NCI-H1092 (cell line): ENCODE data around the gene NFKBIL1.
"Not testable (repeated sequence)": the region's sequence is repeated elsewhere in the genome, so short reads cannot be mapped to it uniquely, and the experiment has no call there.

ENCODE experiments used
- DNase-seq: peaks from one replicate; lab custom pipeline; 2025; lab: John Stamatoyannopoulos, UW

Gene NFKBIL1

GRCh38 chr6:31546958-31547726 lies at the start of gene NFKBIL1:
Gene NFKBIL1, plus strand, starts transcription at chr6:31547608. Its CDS starts 87 bp downstream, at chr6:31547695.
- peak; percentile 88 for DNase-seq

DNA sequence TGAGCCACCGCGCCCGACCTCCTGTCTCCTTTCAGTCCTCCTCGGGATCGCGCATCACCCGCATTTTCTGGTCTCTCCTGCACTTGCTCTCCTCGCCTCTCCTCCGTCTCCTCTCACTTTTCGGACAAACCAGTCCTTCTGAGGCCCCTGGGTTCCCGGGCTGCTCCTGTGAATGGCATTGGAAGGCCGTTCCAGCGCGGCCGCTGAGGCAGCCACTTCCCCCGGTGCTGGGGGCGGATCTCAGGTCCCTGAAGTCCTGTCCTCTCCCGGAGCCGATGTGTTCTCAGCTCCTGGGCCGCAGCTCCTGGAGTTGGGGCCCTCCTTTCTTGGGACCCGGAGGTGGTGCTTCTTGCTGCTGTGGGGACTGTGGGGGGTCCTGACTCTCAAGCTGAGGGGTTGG lies 48.7 kb upstream of the NFKBIL1 start:
- DNase-seq = no peak

DNA sequence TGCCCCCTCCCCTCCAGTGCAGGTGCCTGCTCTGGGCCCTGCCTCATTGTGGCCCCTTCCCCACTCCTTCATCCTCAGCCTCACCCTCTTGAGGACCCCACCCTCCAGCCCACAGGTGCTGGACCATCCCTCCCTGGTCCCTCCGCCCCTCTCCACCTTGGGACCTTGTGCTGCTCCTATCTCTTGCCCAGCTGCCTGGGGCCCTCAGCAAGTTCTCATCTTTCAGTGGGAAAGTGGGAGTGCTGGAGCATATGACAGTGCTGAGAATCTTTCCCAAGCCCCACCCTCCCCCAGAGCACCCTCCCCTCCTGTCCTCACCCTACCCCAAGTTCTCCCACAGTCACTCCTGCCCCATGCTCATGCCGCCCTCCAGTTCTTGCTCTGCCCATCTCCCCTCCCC lies 47.8 kb upstream of the NFKBIL1 start:
- DNase-seq = not testable (repeated sequence)

DNA sequence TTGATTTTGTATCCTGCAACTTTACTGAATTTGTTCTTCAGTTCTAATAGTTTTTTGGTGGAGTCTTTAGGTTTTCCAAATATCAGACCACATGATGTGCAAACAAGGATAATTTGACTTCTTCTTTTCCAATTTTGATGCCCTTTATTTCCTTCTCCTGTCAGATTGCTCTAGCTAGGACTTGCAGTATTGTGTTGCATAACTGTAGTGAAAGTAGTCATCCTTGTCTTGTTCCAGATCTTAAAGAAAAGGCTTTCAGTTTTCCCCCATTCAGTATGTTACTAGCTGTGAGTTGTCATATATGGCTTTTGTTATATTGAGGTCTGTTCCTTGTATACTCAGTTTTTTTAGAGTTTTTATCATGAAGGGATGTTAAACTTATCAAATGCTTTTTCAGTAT lies 44.8 kb upstream of the NFKBIL1 start:
- DNase-seq = no peak

GRCh38 chr6:31509036-31509435 lies 38.4 kb upstream of the NFKBIL1 start:
- not testable (repeated sequence) for DNase-seq

- no peak for DNase-seq
These were observed 37.4 kb upstream of the NFKBIL1 start for GRCh38 chr6:31510007-31510406.

DNA sequence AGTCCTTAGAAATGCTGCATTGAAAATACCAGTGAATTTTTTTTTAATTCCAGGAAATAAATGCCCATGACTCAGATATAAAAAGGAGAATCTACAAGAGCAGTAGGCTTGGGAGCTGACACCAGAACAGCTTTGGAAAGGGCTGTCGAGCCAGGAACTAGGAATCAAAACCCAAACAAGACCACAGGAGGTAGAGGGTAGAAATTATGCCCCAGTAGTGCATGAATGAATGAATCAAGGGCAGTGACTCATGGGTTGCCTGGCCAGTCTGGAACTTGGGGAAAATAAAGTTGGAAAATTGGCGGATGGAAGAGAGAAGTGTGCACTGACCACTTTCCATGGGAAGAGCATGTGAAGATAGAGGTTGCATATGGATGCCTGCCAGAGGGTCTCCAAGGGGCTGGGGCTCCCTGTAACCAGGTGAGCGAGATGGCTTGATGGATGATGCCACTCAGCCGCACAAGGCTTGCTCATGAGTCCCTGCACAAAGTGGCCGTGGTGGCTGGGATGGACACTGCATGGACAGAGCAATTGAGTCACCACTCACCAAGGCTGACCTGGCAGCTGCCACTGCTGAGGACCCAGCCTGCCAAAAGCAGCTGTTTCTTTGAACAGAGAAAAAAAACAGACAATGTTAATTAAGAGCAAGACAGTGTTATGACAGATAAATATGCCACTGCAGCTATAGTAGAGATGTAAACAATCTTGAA lies 33.8 kb upstream of the NFKBIL1 start:
- DNase-seq = no peak

GRCh38 chr6:31521835-31522234 lies 25.6 kb upstream of the NFKBIL1 start:
- DNase-seq = no peak

GRCh38 chr6:31525553-31525931 lies 21.9 kb upstream of the NFKBIL1 start:
- DNase-seq = no peak

- no peak for DNase-seq
These were observed 21.3 kb upstream of the NFKBIL1 start for GRCh38 chr6:31525932-31526591.

- DNase-seq = no peak
These were observed 19.1 kb upstream of the NFKBIL1 start for GRCh38 chr6:31528307-31528777.

- no peak for DNase-seq
These were observed 18.5 kb upstream of the NFKBIL1 start, which contains the start of gene MCCD1 for GRCh38 chr6:31528821-31529328. Gene MCCD1, plus strand, starts transcription at chr6:31528962. Its CDS starts 53 bp downstream, at chr6:31529015.

GRCh38 chr6:31529329-31530150 lies 17.9 kb upstream of the NFKBIL1 start:
- DNase-seq = no peak

- DNase-seq = no peak
These were observed 16.7 kb upstream of the NFKBIL1 start for GRCh38 chr6:31530659-31531058.

DNA sequence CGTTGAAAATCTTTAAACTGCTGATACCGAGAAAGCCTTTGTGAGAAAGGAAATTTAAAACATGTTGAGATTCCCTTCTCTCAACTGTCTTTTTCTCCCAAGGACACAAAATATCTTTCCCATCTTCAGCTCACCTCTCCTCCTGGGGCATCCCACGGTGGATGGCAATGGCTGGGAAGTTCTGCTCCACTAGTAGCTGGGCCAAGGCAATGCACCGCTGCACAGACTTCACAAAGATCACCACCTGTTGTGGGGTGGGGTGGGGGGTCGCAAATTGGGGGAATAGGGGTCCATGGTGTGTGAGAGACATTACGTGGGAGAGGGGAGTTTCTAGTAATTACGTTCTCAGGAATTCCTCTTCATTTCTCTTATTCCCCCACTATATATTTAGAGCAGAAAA lies 16.2 kb upstream of the NFKBIL1 start:
- no peak for DNase-seq

GRCh38 chr6:31531771-31532643 lies 15.4 kb upstream of the NFKBIL1 start:
- DNase-seq = no peak

DNA sequence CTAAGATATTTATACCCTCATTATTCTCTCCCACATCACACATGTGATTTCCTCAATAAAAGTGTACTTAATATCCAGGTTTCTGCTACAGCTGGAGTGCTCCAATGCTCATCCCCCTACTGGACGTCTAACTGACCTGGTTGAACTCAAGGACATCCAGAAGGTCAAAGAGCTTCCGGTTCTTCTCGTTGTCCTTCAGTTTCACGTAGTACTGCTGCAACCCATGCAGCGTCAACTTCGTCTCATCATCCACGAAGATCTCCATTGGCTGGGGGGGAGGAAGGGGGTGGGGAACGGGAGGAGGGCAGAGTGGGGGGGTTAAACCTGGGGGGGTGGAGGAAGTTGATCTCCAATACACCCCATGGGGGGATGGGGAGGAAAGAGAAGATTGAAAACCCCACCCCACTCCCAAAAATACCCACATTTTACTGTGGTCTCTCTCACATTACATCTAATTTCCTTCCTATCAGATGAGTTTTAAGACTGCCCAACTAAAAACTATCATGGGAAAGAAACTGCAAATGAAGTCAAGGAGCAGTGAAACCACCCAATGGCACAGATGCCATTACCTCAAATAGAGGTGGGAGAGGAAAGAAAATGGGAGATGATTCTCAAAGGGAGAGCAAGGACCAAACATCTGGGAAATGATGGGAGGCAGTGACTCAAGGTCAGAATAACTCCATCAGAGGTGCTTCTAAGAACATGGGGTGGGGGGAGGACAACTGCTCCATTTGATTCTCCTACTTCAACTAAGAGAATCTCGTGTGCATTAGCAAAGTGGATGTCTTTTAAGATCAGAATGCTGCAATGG lies 14.6 kb upstream of the NFKBIL1 start:
- DNase-seq = no peak

DNA sequence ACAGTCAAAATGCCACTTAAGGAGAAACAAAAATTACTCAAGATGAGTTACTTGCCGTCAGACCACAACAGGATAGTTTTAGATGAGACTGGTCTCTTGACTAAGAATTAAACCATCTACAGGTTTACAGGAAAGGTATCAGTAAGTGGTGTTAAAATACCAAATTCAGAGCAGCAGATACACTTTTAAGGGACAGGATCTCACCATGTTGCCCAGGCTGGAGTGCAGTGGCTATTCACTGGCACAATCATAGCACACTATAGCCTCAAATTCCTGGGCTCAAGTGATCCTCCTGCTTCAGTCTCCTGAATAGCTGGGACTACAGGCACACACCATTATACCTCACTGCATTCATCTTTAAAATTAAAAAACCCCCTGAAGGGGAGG lies 14.0 kb upstream of the NFKBIL1 start:
- DNase-seq = no peak

GRCh38 chr6:31534011-31534410 lies 13.4 kb upstream of the NFKBIL1 start:
- no peak for DNase-seq

- no peak for DNase-seq
These were observed 12.8 kb upstream of the NFKBIL1 start for GRCh38 chr6:31534521-31535040.
